GM19467 (cell line): ENCODE results near the gene CLEC1A.

ENCODE experiments used
- ATAC-seq: cut with Tn5 transposase; IDR thresholded peaks from one replicate; pipeline ENCODE4 v1.9.1; 2021; ENCODE audit warnings: mild to moderate bottlenecking, moderate library complexity; ENCODE audit not compliant: unreplicated experiment

The CLEC1A gene

GRCh38 chr12:10098791-10099190 lies at the start of gene CLEC1A:
TSS of gene CLEC1A (minus strand) at chr12:10098985. CDS start at chr12:10098922, 63 bp downstream.
- ATAC-seq, result no peak

GRCh38 chr12:10147714-10148403 lies 49.1 kb upstream of the CLEC1A start:
- ATAC-seq, result peak; percentile 66

GRCh38 chr12:10142976-10143589 lies 44.3 kb upstream of the CLEC1A start:
- no peak for ATAC-seq

- no peak for ATAC-seq
These were observed 41.2 kb upstream of the CLEC1A start for GRCh38 chr12:10140001-10140400.

GRCh38 chr12:10136637-10137205 lies 37.9 kb upstream of the CLEC1A start:
- ATAC-seq, result no peak

GRCh38 chr12:10135126-10135525 lies 36.3 kb upstream of the CLEC1A start:
- no peak for ATAC-seq

GRCh38 chr12:10132850-10133370 lies 34.1 kb upstream of the CLEC1A start:
- ATAC-seq, result no peak

- ATAC-seq, result no peak
These were observed 32.4 kb upstream of the CLEC1A start for GRCh38 chr12:10131111-10131690.

GRCh38 chr12:10130042-10130441 lies 31.3 kb upstream of the CLEC1A start, which contains the start of gene CLEC7A:
TSS of gene CLEC7A (minus strand) at chr12:10130199. CDS start at chr12:10130082, 117 bp downstream.
- peak; percentile 79 for ATAC-seq

- ATAC-seq, result no peak
These were observed 29.9 kb upstream of the CLEC1A start for GRCh38 chr12:10128687-10129086.

- ATAC-seq, result no peak
These were observed 27.6 kb upstream of the CLEC1A start for GRCh38 chr12:10126413-10126812.

GRCh38 chr12:10122689-10123088 lies 23.9 kb upstream of the CLEC1A start:
- ATAC-seq, result no peak

- ATAC-seq, result no peak
These were observed 22.5 kb upstream of the CLEC1A start for GRCh38 chr12:10121278-10121677.

GRCh38 chr12:10119066-10119465 lies 20.3 kb upstream of the CLEC1A start:
- no peak for ATAC-seq

- no peak for ATAC-seq
These were observed 17.1 kb upstream of the CLEC1A start for GRCh38 chr12:10115890-10116289.

- ATAC-seq, result no peak
These were observed 16.5 kb upstream of the CLEC1A start for GRCh38 chr12:10115311-10115710.

GRCh38 chr12:10113920-10114319 lies 15.1 kb upstream of the CLEC1A start:
- no peak for ATAC-seq

- ATAC-seq, result no peak
These were observed 14.3 kb upstream of the CLEC1A start for GRCh38 chr12:10113075-10113474.

GRCh38 chr12:10111451-10111850 lies 12.7 kb upstream of the CLEC1A start:
- ATAC-seq, result no peak

GRCh38 chr12:10110256-10110844 lies 11.6 kb upstream of the CLEC1A start:
- no peak for ATAC-seq

GRCh38 chr12:10102322-10102721 lies 3.5 kb upstream of the CLEC1A start:
- ATAC-seq, result no peak
